ENCODE results near the gene POLR2J.
A peak's percentile ranks its signal among the peaks of the same experiment; 100 is the strongest.

Gene POLR2J

GRCh38 chr7:102436118-102436517, 42.6 kb downstream of the POLR2J start:
- no peak for DNase-seq (ENCODE audit: low read depth)

- DNase-seq (ENCODE audit: low read depth), result no peak
Measured at GRCh38 chr7:102434039-102434486, 44.7 kb downstream of the POLR2J start.

- DNase-seq (ENCODE audit: low read depth), result peak; percentile 45
Measured at GRCh38 chr7:102433219-102434038, 45.3 kb downstream of the POLR2J start, which contains the start of gene ORAI2. TSS of gene ORAI2 (plus strand) at chr7:102433575. CDS start at chr7:102438957, 5,382 bp downstream.

- DNase-seq (ENCODE audit: low read depth), result no peak
Measured at GRCh38 chr7:102432442-102433218, 46.1 kb downstream of the POLR2J start.

GRCh38 chr7:102431617-102432298, 47.0 kb downstream of the POLR2J start:
- no peak for DNase-seq (ENCODE audit: low read depth)

GRCh38 chr7:102429141-102429899, 49.4 kb downstream of the POLR2J start:
- DNase-seq (ENCODE audit: low read depth), result no peak

- DNase-seq (ENCODE audit: low read depth), result no peak
Measured at GRCh38 chr7:102427019-102427405, 51.7 kb downstream of the POLR2J start.

- no peak for DNase-seq (ENCODE audit: low read depth)
Measured at GRCh38 chr7:102426268-102427018, 52.3 kb downstream of the POLR2J start.

- no peak for DNase-seq (ENCODE audit: low read depth)
Measured at GRCh38 chr7:102425639-102426267, 53.0 kb downstream of the POLR2J start.

GRCh38 chr7:102424787-102425218, 53.9 kb downstream of the POLR2J start:
- DNase-seq (ENCODE audit: low read depth), result no peak

GRCh38 chr7:102424129-102424551, 54.6 kb downstream of the POLR2J start:
- DNase-seq (ENCODE audit: low read depth), result no peak
